ENCODE measurements around the gene SLC35F4.
"Not testable (repeated sequence)": the region's sequence is repeated elsewhere in the genome, so short reads cannot be mapped to it uniquely, and the experiment has no call there.

Gene SLC35F4

DNA sequence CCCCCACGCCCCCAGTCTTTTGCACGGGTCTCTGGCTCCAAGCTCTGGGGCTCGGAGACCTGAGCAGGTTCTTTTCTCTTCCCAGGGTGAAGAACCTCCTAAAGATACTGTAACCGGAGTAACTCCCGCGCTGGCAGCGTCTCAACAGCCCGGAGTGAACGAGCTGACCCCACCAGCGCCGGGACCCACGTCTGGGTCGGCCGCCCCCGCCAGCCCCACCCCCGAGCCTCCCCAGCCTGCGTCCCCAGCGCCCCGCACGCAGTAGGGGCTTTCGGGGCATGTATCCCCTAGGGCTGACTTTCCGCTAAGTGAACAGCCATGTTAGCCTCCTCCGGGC, 858 bp downstream of the SLC35F4 start:
- Mint-ChIP-seq H3K4me3 (no peak overlapping the region), H3K9me3 (no peaks in the 10 kb centered on the region), H3K4me1 (no peaks in the 10 kb centered on the region), H3K27me3 (peaks cover 9% of the 10 kb centered on the region), H3K36me3 (no peaks in the 10 kb centered on the region), H3K27ac (no peak overlapping the region)
- no peak for ATAC-seq

- Mint-ChIP-seq H3K36me3 (no peaks in the 10 kb centered on the region), H3K27me3 (peaks cover 9% of the 10 kb centered on the region), H3K4me3 (no peak overlapping the region), H3K27ac (no peak overlapping the region), H3K9me3 (no peaks in the 10 kb centered on the region), H3K4me1 (no peaks in the 10 kb centered on the region)
- ATAC-seq, result no peak
Observed at GRCh38 chr14:57864659-57865058, 1.2 kb downstream of the SLC35F4 start.

- Mint-ChIP-seq H3K9me3 (no peaks in the 10 kb centered on the region), H3K4me1 (no peaks in the 10 kb centered on the region), H3K4me3 (no peak overlapping the region), H3K27me3 (peaks cover 9% of the 10 kb centered on the region), H3K36me3 (no peaks in the 10 kb centered on the region), H3K27ac (no peak overlapping the region)
- no peak for ATAC-seq
Observed at GRCh38 chr14:57863471-57863870, 2.4 kb downstream of the SLC35F4 start.

DNA sequence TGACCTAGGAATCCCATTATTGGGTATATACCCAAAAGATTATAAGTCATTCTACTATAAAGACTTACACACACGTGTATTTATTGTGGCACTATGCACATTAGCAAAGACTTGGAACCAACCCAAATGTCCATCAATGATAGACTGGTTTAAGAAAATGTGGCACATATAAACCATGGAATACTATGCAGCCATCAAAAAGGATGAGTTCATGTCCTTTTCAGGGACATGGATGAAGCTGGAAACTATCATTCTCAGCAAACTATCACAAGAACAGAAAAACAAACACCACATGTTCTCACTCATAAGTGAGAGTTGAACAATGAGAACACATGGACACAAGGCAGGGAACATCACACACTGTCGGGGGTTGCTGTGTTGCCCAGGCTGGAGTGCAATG, 10.2 kb downstream of the SLC35F4 start:
- not testable (repeated sequence) for H3K9me3 Mint-ChIP-seq, H3K4me3 Mint-ChIP-seq, H3K27me3 Mint-ChIP-seq, ATAC-seq, H3K27ac Mint-ChIP-seq, H3K36me3 Mint-ChIP-seq, H3K4me1 Mint-ChIP-seq

DNA sequence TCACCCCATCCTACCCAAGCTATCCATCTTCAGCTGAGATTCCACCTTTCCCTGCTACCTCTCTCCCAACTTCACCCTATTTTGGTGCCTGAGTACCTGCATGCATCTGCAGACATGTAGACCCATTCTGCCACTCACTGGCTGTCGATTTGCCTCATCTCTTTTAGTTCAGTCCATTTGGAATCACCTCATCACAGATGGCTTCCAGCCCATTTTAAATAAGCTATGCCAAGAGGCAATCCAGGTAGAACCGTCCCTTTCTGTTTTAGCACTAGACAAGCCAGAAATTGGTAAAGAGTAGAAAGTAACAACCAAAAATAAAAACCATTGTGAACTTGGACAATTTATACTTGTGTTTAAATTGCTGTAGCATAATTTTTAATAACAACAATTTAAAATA, 11.3 kb downstream of the SLC35F4 start:
- Mint-ChIP-seq H3K9me3 (peaks cover 3% of the 10 kb centered on the region), H3K27ac (no peak overlapping the region), H3K27me3 (no peaks in the 10 kb centered on the region), H3K4me3 (no peak overlapping the region), H3K4me1 (no peaks in the 10 kb centered on the region), H3K36me3 (no peaks in the 10 kb centered on the region)
- ATAC-seq, result no peak

DNA sequence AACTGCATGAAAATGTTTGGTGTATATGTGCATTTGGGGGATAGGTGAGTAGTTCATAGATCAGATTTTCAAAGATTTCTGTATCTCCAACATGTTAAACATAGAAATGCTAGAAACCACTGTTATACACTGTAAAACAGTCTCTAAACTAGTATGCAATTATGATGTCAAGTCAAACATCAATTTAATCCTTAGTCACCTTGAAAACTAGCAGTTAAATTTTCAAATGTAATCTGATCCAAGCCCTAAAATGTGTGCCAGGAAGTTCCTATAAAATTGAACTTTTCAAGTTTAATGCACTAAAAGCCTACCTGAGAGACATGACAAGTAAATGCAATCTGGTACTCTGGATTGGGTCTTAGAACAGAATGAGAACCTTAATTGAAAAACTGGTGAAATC, 14.5 kb downstream of the SLC35F4 start:
- H3K9me3 Mint-ChIP-seq, result peaks cover 3% of the 10 kb centered on the region
- no peaks in the 10 kb centered on the region for H3K4me1 Mint-ChIP-seq
- ATAC-seq, result no peak
- no peak overlapping the region for H3K27ac Mint-ChIP-seq
- no peaks in the 10 kb centered on the region for H3K27me3 Mint-ChIP-seq
- H3K36me3 Mint-ChIP-seq, result no peaks in the 10 kb centered on the region
- no peak overlapping the region for H3K4me3 Mint-ChIP-seq

GRCh38 chr14:57848786-57849185, 17.1 kb downstream of the SLC35F4 start:
- Mint-ChIP-seq H3K4me1 (no peaks in the 10 kb centered on the region), H3K4me3 (no peak overlapping the region), H3K27me3 (no peaks in the 10 kb centered on the region), H3K36me3 (no peaks in the 10 kb centered on the region), H3K9me3 (no peaks in the 10 kb centered on the region), H3K27ac (no peak overlapping the region)
- ATAC-seq, result no peak

DNA sequence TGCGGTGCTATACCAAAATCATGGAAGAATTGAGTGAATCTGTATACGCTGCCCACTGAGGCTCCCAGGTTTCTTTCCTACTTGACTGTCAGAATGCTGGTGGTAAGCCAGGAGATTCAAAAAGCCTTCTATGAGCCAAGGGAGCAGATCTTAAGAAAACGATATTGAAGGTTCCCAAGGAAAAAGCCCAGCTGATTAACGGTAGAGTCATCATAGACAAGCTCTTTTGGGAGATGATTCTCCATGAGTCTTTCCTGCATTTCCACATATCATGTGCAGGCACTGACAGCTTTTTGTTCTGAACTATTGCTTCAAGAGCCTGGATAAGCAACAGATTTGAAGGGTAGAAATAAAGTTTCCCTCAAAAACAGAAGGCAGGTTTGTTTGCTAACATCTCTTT, 17.5 kb downstream of the SLC35F4 start:
- no peaks in the 10 kb centered on the region for H3K36me3 Mint-ChIP-seq
- no peak for ATAC-seq

GRCh38 chr14:57847706-57848105, 18.2 kb downstream of the SLC35F4 start:
- Mint-ChIP-seq H3K4me1 (no peaks in the 10 kb centered on the region), H3K9me3 (no peaks in the 10 kb centered on the region), H3K27ac (no peak overlapping the region), H3K27me3 (no peaks in the 10 kb centered on the region), H3K4me3 (no peak overlapping the region), H3K36me3 (no peaks in the 10 kb centered on the region)
- ATAC-seq, result no peak

More for the DNA sequence above, 17.5 kb downstream of the SLC35F4 start:
- Mint-ChIP-seq H3K9me3 (no peaks in the 10 kb centered on the region), H3K27ac (no peak overlapping the region), H3K27me3 (no peaks in the 10 kb centered on the region), H3K4me3 (no peak overlapping the region), H3K4me1 (no peaks in the 10 kb centered on the region)

GRCh38 chr14:57847096-57847495, 18.8 kb downstream of the SLC35F4 start:
- H3K27me3 Mint-ChIP-seq, result no peaks in the 10 kb centered on the region
- H3K4me1 Mint-ChIP-seq, result no peaks in the 10 kb centered on the region
- no peak overlapping the region for H3K27ac Mint-ChIP-seq
- H3K36me3 Mint-ChIP-seq, result no peaks in the 10 kb centered on the region
- H3K9me3 Mint-ChIP-seq, result no peaks in the 10 kb centered on the region
- no peak overlapping the region for H3K4me3 Mint-ChIP-seq
- ATAC-seq, result no peak

DNA sequence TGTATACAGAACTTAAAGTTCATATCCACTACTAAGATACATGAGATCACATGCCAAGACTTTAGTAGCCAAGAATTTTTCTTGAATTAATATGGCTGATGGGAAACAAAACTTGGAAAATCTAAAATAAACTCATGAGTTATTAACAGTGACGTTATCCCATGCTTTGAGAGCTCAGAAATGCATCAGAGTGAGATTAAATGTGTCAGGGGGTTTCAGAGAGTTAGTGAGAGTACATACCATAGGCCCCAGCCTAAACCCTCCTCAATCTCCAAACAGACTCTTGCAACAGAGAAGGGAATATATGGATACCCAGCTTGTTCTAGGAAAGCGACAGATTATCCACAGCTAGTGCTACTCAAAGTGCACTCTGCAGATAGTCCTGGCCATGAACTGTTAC, 19.3 kb downstream of the SLC35F4 start:
- H3K4me1 Mint-ChIP-seq, result no peaks in the 10 kb centered on the region
- H3K27me3 Mint-ChIP-seq, result no peaks in the 10 kb centered on the region
- no peaks in the 10 kb centered on the region for H3K36me3 Mint-ChIP-seq
- no peak overlapping the region for H3K27ac Mint-ChIP-seq
- H3K9me3 Mint-ChIP-seq, result no peaks in the 10 kb centered on the region
- H3K4me3 Mint-ChIP-seq, result no peak overlapping the region
- ATAC-seq, result no peak

DNA sequence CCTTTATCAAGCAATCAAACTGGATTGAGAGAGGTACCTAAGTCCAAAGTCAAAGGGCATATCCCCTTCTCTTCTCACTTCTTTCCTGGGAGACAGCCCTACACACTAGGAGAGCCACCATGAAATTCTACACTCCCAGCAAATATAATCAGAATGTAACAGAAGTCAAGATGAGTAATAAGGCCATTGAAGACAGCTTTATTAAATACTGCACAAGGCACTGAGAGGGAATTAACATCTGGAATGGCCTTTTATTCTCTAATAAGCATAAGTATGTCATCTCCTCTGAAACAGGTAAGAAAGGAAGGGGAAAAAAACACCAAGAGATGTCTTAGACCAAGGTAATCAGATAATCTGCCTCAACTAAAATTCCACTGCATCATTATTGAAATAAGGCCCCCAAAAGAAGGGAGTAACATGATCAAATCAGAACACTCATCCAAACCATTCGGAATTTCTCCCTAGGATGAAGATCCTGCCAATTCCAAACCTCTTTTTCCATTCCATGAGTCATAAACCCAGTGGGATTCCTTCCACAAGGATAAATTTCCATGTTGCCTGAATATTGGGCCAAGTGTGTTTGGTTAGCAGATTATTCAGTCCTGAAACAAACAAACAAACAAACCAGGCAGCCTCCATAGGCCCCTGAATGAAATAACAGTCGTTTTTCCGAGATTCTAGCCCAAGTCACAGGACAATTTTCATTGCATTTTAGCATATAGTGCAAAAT, 19.9 kb downstream of the SLC35F4 start:
- H3K9me3 Mint-ChIP-seq, result no peaks in the 10 kb centered on the region
- no peak for ATAC-seq
- H3K27me3 Mint-ChIP-seq, result no peaks in the 10 kb centered on the region
- no peak overlapping the region for H3K27ac Mint-ChIP-seq
- no peak overlapping the region for H3K4me3 Mint-ChIP-seq
- no peaks in the 10 kb centered on the region for H3K36me3 Mint-ChIP-seq
- H3K4me1 Mint-ChIP-seq, result no peaks in the 10 kb centered on the region

DNA sequence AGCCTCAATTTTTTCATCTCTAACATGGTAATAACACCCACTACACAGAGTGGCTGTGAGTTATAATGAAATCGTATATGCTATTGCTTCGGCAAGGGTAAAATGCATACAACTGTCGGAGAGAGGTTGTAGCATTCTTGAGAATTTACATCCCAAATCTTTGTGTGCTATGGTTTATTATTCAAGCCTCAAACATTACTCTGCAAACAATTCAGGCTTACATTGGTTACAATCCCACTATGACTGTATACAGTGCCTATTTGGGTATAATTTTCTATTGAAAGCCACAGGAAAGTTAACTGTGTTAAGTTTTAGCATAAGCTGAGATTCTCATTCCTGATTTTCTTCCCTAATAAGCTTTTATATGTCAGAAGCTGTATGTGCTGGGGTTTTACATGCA, 20.6 kb downstream of the SLC35F4 start:
- no peaks in the 10 kb centered on the region for H3K27me3 Mint-ChIP-seq
- H3K9me3 Mint-ChIP-seq, result no peaks in the 10 kb centered on the region
- no peaks in the 10 kb centered on the region for H3K36me3 Mint-ChIP-seq
- ATAC-seq, result no peak
- no peaks in the 10 kb centered on the region for H3K4me1 Mint-ChIP-seq
- H3K27ac Mint-ChIP-seq, result no peak overlapping the region
- no peak overlapping the region for H3K4me3 Mint-ChIP-seq

DNA sequence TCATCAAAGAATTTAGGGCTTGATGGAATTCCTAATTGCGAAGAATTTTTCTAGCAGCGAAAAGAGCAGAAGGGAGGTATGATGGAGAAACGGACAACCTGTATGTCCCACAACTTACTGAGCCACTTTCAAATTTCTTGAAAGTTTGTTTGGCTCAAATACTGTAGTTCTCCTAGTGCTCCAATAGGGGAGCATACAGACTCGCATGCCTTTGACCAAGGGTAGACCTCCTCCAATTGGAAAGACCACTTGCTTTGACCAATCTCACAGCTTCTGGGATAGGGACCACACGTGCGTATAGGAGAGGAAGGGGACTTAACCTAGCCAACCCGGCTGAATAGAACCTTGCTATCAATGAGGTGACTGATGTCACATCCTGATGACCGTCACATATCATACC, 28.6 kb downstream of the SLC35F4 start:
- no peaks in the 10 kb centered on the region for H3K36me3 Mint-ChIP-seq
- H3K27ac Mint-ChIP-seq, result no peak overlapping the region
- H3K9me3 Mint-ChIP-seq, result peaks cover 4% of the 10 kb centered on the region
- H3K27me3 Mint-ChIP-seq, result peaks cover 8% of the 10 kb centered on the region
- H3K4me3 Mint-ChIP-seq, result no peak overlapping the region
- H3K4me1 Mint-ChIP-seq, result no peaks in the 10 kb centered on the region
- no peak for ATAC-seq

GRCh38 chr14:57835766-57836165, 30.1 kb downstream of the SLC35F4 start:
- ATAC-seq, result no peak
- Mint-ChIP-seq H3K27ac (no peak overlapping the region), H3K4me3 (no peak overlapping the region)

GRCh38 chr14:57834961-57835360, 30.9 kb downstream of the SLC35F4 start:
- no peak for ATAC-seq
- Mint-ChIP-seq H3K27ac (no peak overlapping the region), H3K4me3 (no peak overlapping the region), H3K27me3 (peaks cover 8% of the 10 kb centered on the region), H3K36me3 (no peaks in the 10 kb centered on the region), H3K4me1 (no peaks in the 10 kb centered on the region), H3K9me3 (peaks cover 4% of the 10 kb centered on the region)

More at GRCh38 chr14:57835766-57836165, 30.1 kb downstream of the SLC35F4 start:
- H3K4me1 Mint-ChIP-seq, result no peaks in the 10 kb centered on the region
- H3K27me3 Mint-ChIP-seq, result peaks cover 8% of the 10 kb centered on the region
- H3K9me3 Mint-ChIP-seq, result peaks cover 4% of the 10 kb centered on the region
- H3K36me3 Mint-ChIP-seq, result no peaks in the 10 kb centered on the region
